HepG2 (cell line): ENCODE data around the gene PLD1. TPM values are rescaled to one million over a fixed set of nuclear protein-coding genes. Genes with fewer than 3 reads are reported as not detected.

Source experiments
- ATF4 ChIP-seq, 2 experiments: fragments of 450-650 bp in 1 of 2; sonication (generic) in 1 of 2; formaldehyde crosslinking; IDR thresholded peaks; 2 replicates each; pipeline versions ENCODE4 v1.5.0 to v1.8.0; 2020 to 2022; ENCODE audit warnings: mild to moderate bottlenecking in 1 of 2, missing genetic modification reagents in 1 of 2
- BCL6 ChIP-seq: IDR thresholded peaks from 2 replicates; pipeline ENCODE4 v1.6.1; 2016; ENCODE audit warnings: missing genetic modification reagents, missing compliant biosample characterization
- CEBPB ChIP-seq: IDR thresholded peaks from 2 replicates; pipeline ENCODE4 v1.6.1; 2011; ENCODE audit warnings: low read depth, low read length, improper control_type of control experiment, borderline replicate concordance
- EHMT2 ChIP-seq: fragments of 200-600 bp; sonication (generic); IDR thresholded peaks from 2 replicates; pipeline ENCODE4 v1.7.0; 2017; ENCODE audit warnings: antibody characterized with exemption, low read depth, low read length, borderline replicate concordance
- FOXA1 ChIP-seq, 2 experiments: fragments of 450-650 bp in 1 of 2; sonication (generic) in 1 of 2; formaldehyde crosslinking in 1 of 2; IDR thresholded peaks; 2 replicates each; pipeline versions ENCODE4 v1.4.0 to v1.6.1; 2016 to 2020; ENCODE audit warnings: missing genetic modification reagents in 1 of 2
- FOXA3 ChIP-seq: IDR thresholded peaks from 2 replicates; pipeline ENCODE4 v1.6.1; 2016; ENCODE audit warnings: missing genetic modification reagents, missing compliant biosample characterization
- GATAD2A ChIP-seq: IDR thresholded peaks from 2 replicates; pipeline ENCODE4 v1.6.1; 2016
- KMT2A ChIP-seq: sonication (generic); formaldehyde crosslinking; IDR thresholded peaks from 2 replicates; pipeline ENCODE4 v1.4.0; 2020; ENCODE audit warnings: missing genetic modification reagents
- KMT2B ChIP-seq: IDR thresholded peaks from 2 replicates; pipeline ENCODE4 v1.6.1; 2016; ENCODE audit warnings: missing genetic modification reagents, missing compliant biosample characterization
- SNAPC4 ChIP-seq: sonication (generic); formaldehyde crosslinking; IDR thresholded peaks from 2 replicates; pipeline ENCODE4 v1.4.0; 2020; ENCODE audit warnings: mild to moderate bottlenecking, missing genetic modification reagents
- SOX5 ChIP-seq: IDR thresholded peaks from 2 replicates; pipeline ENCODE4 v1.6.1; 2016; ENCODE audit warnings: borderline replicate concordance
- SOX6 ChIP-seq, 2 experiments: fragments of 450-650 bp in 1 of 2; sonication (generic) in 1 of 2; formaldehyde crosslinking in 1 of 2; IDR thresholded peaks; 2 replicates each; pipeline versions ENCODE4 v1.4.0 to v1.6.1; 2017 to 2020; ENCODE audit warnings: antibody characterized with exemption in 1 of 2, mild to moderate bottlenecking in 1 of 2, missing genetic modification reagents in 1 of 2
- TBX2 ChIP-seq: sonication (generic); formaldehyde crosslinking; IDR thresholded peaks from 2 replicates; pipeline ENCODE4 v1.5.0; 2020; ENCODE audit warnings: missing genetic modification reagents, mild to moderate bottlenecking, borderline replicate concordance
- XRCC5 ChIP-seq: fragments of 200-400 bp; formaldehyde crosslinking; optimal IDR thresholded peaks from 2 replicates; pipeline ENCODE3; 2017; ENCODE audit warnings: mild to moderate bottlenecking, low read length
- ZMYM2 ChIP-seq: sonication (generic); formaldehyde crosslinking; IDR thresholded peaks from 2 replicates; pipeline ENCODE4 v1.8.0; 2022; ENCODE audit warnings: mild to moderate bottlenecking, missing genetic modification reagents
- ZNF549 ChIP-seq: sonication (generic); formaldehyde crosslinking; IDR thresholded peaks from 2 replicates; pipeline ENCODE4 v1.5.0; 2020; ENCODE audit warnings: missing genetic modification reagents
- ZNF563 ChIP-seq: sonication (generic); formaldehyde crosslinking; IDR thresholded peaks from 2 replicates; pipeline ENCODE4 v1.8.0; 2022; ENCODE audit warnings: mild to moderate bottlenecking, moderate library complexity, missing genetic modification reagents
- ZNF644 ChIP-seq: IDR thresholded peaks from 2 replicates; pipeline ENCODE4 v1.6.1; 2016; ENCODE audit warnings: low read depth
- ZNF7 ChIP-seq: IDR thresholded peaks from 2 replicates; pipeline ENCODE4 v1.6.1; 2016; ENCODE audit warnings: missing biosample characterization, missing genetic modification reagents
- polyA plus RNA-seq, 8 experiments: library from polyadenylated mRNA; depleted of rRNA in 3 of 8; stranded (reverse) in 7 of 8; unstranded in 1 of 8; fragments of >200 nt; fragmentation: Illumina TruSeq in 4 of 8; extraction: Trizol in 4 of 8; gene quantifications; 2 replicates each; pipeline versions ENCODE4 v1.2.1 to v1.2.3, GENCODE V29; 2011 to 2016; ENCODE audit warnings: low read depth in 4 of 8, missing spikeins in 1 of 8, mixed read lengths in 1 of 8; ENCODE audit not compliant: insufficient read depth in 1 of 8
- total RNA-seq, 5 experiments: library from RNA; depleted of rRNA; stranded (reverse); fragments of >200 nt; fragmentation: Illumina TruSeq; extraction: Trizol; gene quantifications; 2 replicates each; pipeline ENCODE4 v1.2.3, GENCODE V29; 2016; ENCODE audit warnings: low read depth in 1 of 5

The PLD1 gene
- total and polyA plus RNA-seq, 2 of the 13 experiments (the other 11 are each of a cell fraction or from before 2014, with no cell fraction given) = 27.1 to 59.4 TPM

- TF ChIP-seq KMT2B (no peak), CEBPB (peak; percentile 38; the same call in 1 of the 2 replicates), KMT2A (CRISPR knock-in tag) (no peak), ZMYM2 (peak; percentile 47; the same call in 1 of the 2 replicates), TBX2 (CRISPR knock-in tag) (0 out of 2 replicates have a peak, but pooled peaks have one; percentile 29), ZNF549 (no peak), SOX6 (IDR thresholded peaks at IDR 0.05) (no peak), SOX6 (CRISPR knock-in tag; IDR thresholded peaks at IDR 0.05) (peak; percentile 62; the same call in 1 of the 2 replicates), XRCC5 (peak; percentile 41), EHMT2 (peak; percentile 49; the same call in 1 of the 2 replicates), ZNF7 (CRISPR knock-in tag) (peak; percentile 75), ZNF563 (CRISPR knock-in tag) (no peak), FOXA1 (IDR thresholded peaks at IDR 0.05) (no peak), FOXA1 (CRISPR knock-in tag; IDR thresholded peaks at IDR 0.05) (0 out of 2 replicates have a peak, but pooled peaks have one; percentile 27), GATAD2A (CRISPR knock-in tag) (peak; percentile 32; the same call in 1 of the 2 replicates), ATF4 (CRISPR knock-in tag; IDR thresholded peaks at IDR 0.05) (0 out of 4 replicates have a peak, but pooled peaks of 1 of the 2 experiments have one; percentile 13), ZNF644 (CRISPR knock-in tag) (peak; percentile 96), FOXA3 (CRISPR knock-in tag) (peak; percentile 8; the same call in 1 of the 2 replicates), SNAPC4 (no peak), SOX5 (CRISPR knock-in tag) (peak; percentile 50; the same call in 1 of the 2 replicates), BCL6 (peak; percentile 70)
Measured at GRCh38 chr3:171788546-171789351, 21.5 kb downstream of the PLD1 start (continued).
